Measurements from ENCODE around the gene ZDHHC21. TPM values are rescaled to one million over a fixed set of nuclear protein-coding genes. Genes with fewer than 3 reads are reported as not detected.

The ZDHHC21 gene
- total RNA-seq, 1 donor from 2014 or later = 22.5 TPM

- H3K27me3 Mint-ChIP-seq (ENCODE audit: insufficient read depth, low read depth) = no peaks in the 10 kb centered on the region
- H3K36me3 ChIP-seq = no peaks in the 10 kb centered on the region
Observed at GRCh38 chr9:14713187-14713767, 20.0 kb upstream of the ZDHHC21 start.

GRCh38 chr9:14710804-14711203 is 17.6 kb upstream of the ZDHHC21 start:
- Histone ChIP-seq H4K20me1 (ENCODE audit: low read depth) (no peaks in the 10 kb centered on the region), H3K27ac (no peak overlapping the region), H3K4me3 (no peak overlapping the region), H3K4me2 (no peak overlapping the region), H3K4me1 (no peaks in the 10 kb centered on the region), H3F3A (ENCODE audit: low read depth) (no peaks in the 10 kb centered on the region), H3K27me3 (no peaks in the 10 kb centered on the region), H3K79me2 (ENCODE audit: low read depth) (no peaks in the 10 kb centered on the region), H2AFZ (replicated peaks) (no peak overlapping the region), H3K9ac (no peak overlapping the region), H3K36me3 (no peaks in the 10 kb centered on the region), H3K9me3 (ENCODE audit: low read depth) (no peaks in the 10 kb centered on the region)
- no peak for DNase-seq (ENCODE audit: low spot score)
- H3K4me3 Mint-ChIP-seq = no peak overlapping the region
- no peaks in the 10 kb centered on the region for H3K27me3 Mint-ChIP-seq (ENCODE audit: insufficient read depth, low read depth)
- H3K4me1 Mint-ChIP-seq = no peaks in the 10 kb centered on the region
- no peak overlapping the region for H3K27ac Mint-ChIP-seq
- TF ChIP-seq CTCF (IDR thresholded peaks at IDR 0.05) = no peak
- TF ChIP-seq EZH2 (IDR thresholded peaks at IDR 0.05) = no peak
- no peak for TF ChIP-seq EZH2phosphoT487 (IDR thresholded peaks at IDR 0.05)
- H3K36me3 Mint-ChIP-seq = peaks cover 4% of the 10 kb centered on the region
- peaks cover 3% of the 10 kb centered on the region for H3K9me3 Mint-ChIP-seq

More at GRCh38 chr9:14713187-14713767, 20.0 kb upstream of the ZDHHC21 start:
- H3K4me2 ChIP-seq = no peak overlapping the region
- H3K4me3 Mint-ChIP-seq = no peak overlapping the region
- H3K9ac ChIP-seq = no peak overlapping the region
- H3K27me3 ChIP-seq = peaks cover 10% of the 10 kb centered on the region
- TF ChIP-seq EZH2 (IDR thresholded peaks at IDR 0.05) (no peak), EZH2phosphoT487 (IDR thresholded peaks at IDR 0.05) (no peak), CTCF (IDR thresholded peaks at IDR 0.05) (no peak)
- no peak overlapping the region for H3K4me3 ChIP-seq
- no peak overlapping the region for H3K27ac ChIP-seq
- H4K20me1 ChIP-seq (ENCODE audit: low read depth) = no peaks in the 10 kb centered on the region
- no peaks in the 10 kb centered on the region for H3K9me3 ChIP-seq (ENCODE audit: low read depth)
- no peak overlapping the region for H2AFZ ChIP-seq (replicated peaks)
- peaks cover 3% of the 10 kb centered on the region for H3K9me3 Mint-ChIP-seq
- no peaks in the 10 kb centered on the region for H3K4me1 Mint-ChIP-seq
- H3K4me1 ChIP-seq = no peaks in the 10 kb centered on the region
- H3K36me3 Mint-ChIP-seq = peaks cover 2% of the 10 kb centered on the region
- DNase-seq (ENCODE audit: low spot score) = no peak
- no peak overlapping the region for H3K27ac Mint-ChIP-seq
- H3F3A ChIP-seq (ENCODE audit: low read depth) = no peaks in the 10 kb centered on the region
- H3K79me2 ChIP-seq (ENCODE audit: low read depth) = no peaks in the 10 kb centered on the region

- Histone ChIP-seq H3K4me1 (no peaks in the 10 kb centered on the region), H3K4me3 (no peak overlapping the region), H3K4me2 (no peak overlapping the region), H3K27ac (no peak overlapping the region), H2AFZ (replicated peaks) (no peak overlapping the region), H4K20me1 (ENCODE audit: low read depth) (no peaks in the 10 kb centered on the region), H3K79me2 (ENCODE audit: low read depth) (no peaks in the 10 kb centered on the region), H3K9me3 (ENCODE audit: low read depth) (no peaks in the 10 kb centered on the region), H3K9ac (no peak overlapping the region), H3K27me3 (no peaks in the 10 kb centered on the region), H3K36me3 (no peaks in the 10 kb centered on the region), H3F3A (ENCODE audit: low read depth) (no peaks in the 10 kb centered on the region)
- DNase-seq (ENCODE audit: low spot score) = no peak
- TF ChIP-seq EZH2 (IDR thresholded peaks at IDR 0.05) = no peak
- TF ChIP-seq CTCF (IDR thresholded peaks at IDR 0.05) = no peak
- TF ChIP-seq EZH2phosphoT487 (IDR thresholded peaks at IDR 0.05) = no peak
- Mint-ChIP-seq H3K36me3 (peaks cover 10% of the 10 kb centered on the region), H3K4me1 (no peaks in the 10 kb centered on the region), H3K27me3 (ENCODE audit: insufficient read depth, low read depth) (no peaks in the 10 kb centered on the region), H3K4me3 (no peak overlapping the region), H3K9me3 (peaks cover 10% of the 10 kb centered on the region), H3K27ac (no peak overlapping the region)
Observed at GRCh38 chr9:14706530-14707140, 13.4 kb upstream of the ZDHHC21 start.
